CD4-positive, alpha-beta memory T cell (primary cell): ENCODE data around the gene CFAP65. TPM values are rescaled to one million over a fixed set of nuclear protein-coding genes. Genes with fewer than 3 reads are reported as not detected.
A peak's percentile ranks its signal among the peaks of the same experiment; 100 is the strongest.

Source experiments
- CTCF ChIA-PET: fragments of 350-600 bp; sonication (Branson Sonifier 250); formaldehyde crosslinking; loops from one replicate; lab custom pipeline; 2021; ENCODE audit warnings: inconsistent platforms; ENCODE audit not compliant: partially characterized antibody; lab: Charles Lee
- POLR2A ChIA-PET: fragments of 350-600 bp; sonication (Branson Sonifier 250); formaldehyde crosslinking; loops from one replicate; lab custom pipeline; 2021; ENCODE audit not compliant: partially characterized antibody; lab: Charles Lee
- DNase-seq, 5 donors: peaks; one replicate each; pipeline versions ENCODE4 v3.0.0 to v3.0.0-alpha.2; 2020 to 2022; ENCODE audit warnings: mixed read lengths in 1 of 5
- H3K27ac ChIP-seq: one replicate; pipeline ENCODE4 v1.7.0; 2013; ENCODE audit warnings: low read depth, low read length
- H3K27me3 ChIP-seq: 2 replicates; pipeline ENCODE4 v1.7.0; 2013; ENCODE audit warnings: mild to moderate bottlenecking, low read length, moderate library complexity; ENCODE audit not compliant: insufficient read depth
- H3K36me3 ChIP-seq: 2 replicates; pipeline ENCODE4 v1.7.0; 2013; ENCODE audit warnings: mild to moderate bottlenecking, low read length, moderate library complexity; ENCODE audit not compliant: insufficient read depth
- H3K4me1 ChIP-seq: 2 replicates; pipeline ENCODE4 v1.7.0; 2013; ENCODE audit warnings: mild to moderate bottlenecking, low read length, moderate library complexity; ENCODE audit not compliant: insufficient read depth
- H3K4me3 ChIP-seq, 2 donors: one replicate each; pipeline ENCODE4 v1.7.0; 2013; ENCODE audit warnings: low read length in 2 of 2, mild to moderate bottlenecking in 1 of 2
- H3K9me3 ChIP-seq, 2 donors: one replicate each; pipeline ENCODE4 v1.7.0; 2013; ENCODE audit warnings: low read length in 2 of 2, control low read depth in 1 of 2; ENCODE audit not compliant: control insufficient read depth in 1 of 2
- H3K27ac Mint-ChIP-seq, 7 donors: one replicate each; pipeline ENCODE4 v1.8.0; 2020 to 2021; ENCODE audit warnings: mixed read lengths in 7 of 7, mild to moderate bottlenecking in 6 of 7, inconsistent platforms in 3 of 7, moderate library complexity in 3 of 7
- H3K27me3 Mint-ChIP-seq, 2 donors: one replicate each; pipeline ENCODE4 v1.8.0; 2020 to 2021; ENCODE audit warnings: mixed read lengths in 2 of 2
- H3K36me3 Mint-ChIP-seq, 2 donors: one replicate each; pipeline ENCODE4 v1.8.0; 2020 to 2021; ENCODE audit warnings: mixed read lengths in 2 of 2, inconsistent platforms in 1 of 2, mild to moderate bottlenecking in 1 of 2
- H3K4me1 Mint-ChIP-seq, 4 donors: one replicate each; pipeline ENCODE4 v1.8.0; 2020 to 2021; ENCODE audit warnings: mixed read lengths in 4 of 4, mild to moderate bottlenecking in 1 of 4
- H3K4me3 Mint-ChIP-seq, 8 donors: one replicate each; pipeline ENCODE4 v1.8.0; 2020 to 2021; ENCODE audit warnings: mixed read lengths in 8 of 8, mild to moderate bottlenecking in 7 of 8, moderate library complexity in 6 of 8, inconsistent platforms in 3 of 8
- H3K9me3 Mint-ChIP-seq, 8 donors: one replicate each; pipeline ENCODE4 v1.8.0; 2020 to 2021; ENCODE audit warnings: mixed read lengths in 8 of 8, mild to moderate bottlenecking in 5 of 8, inconsistent platforms in 3 of 8, moderate library complexity in 1 of 8
- intact Hi-C: fragments of 100-400 bp; cut with micrococcal nuclease; formaldehyde crosslinking; loops from one replicate; pipeline ENCODE4 v1.15.1; 2023
- polyA plus RNA-seq, 2 donors: library from polyadenylated mRNA; unstranded; fragments of 300-500 nt; fragmentation: Illumina TruSeq; gene quantifications; one replicate each; pipeline ENCODE4 v1.2.3, GENCODE V29; 2021
- total RNA-seq, 2 experiments: library from RNA; stranded (reverse); gene quantifications; one replicate each; pipeline ENCODE4 v1.2.3, GENCODE V29; 2021

The CFAP65 gene
- total and polyA plus RNA-seq, 4 experiments from 2014 or later: not detected

DNA sequence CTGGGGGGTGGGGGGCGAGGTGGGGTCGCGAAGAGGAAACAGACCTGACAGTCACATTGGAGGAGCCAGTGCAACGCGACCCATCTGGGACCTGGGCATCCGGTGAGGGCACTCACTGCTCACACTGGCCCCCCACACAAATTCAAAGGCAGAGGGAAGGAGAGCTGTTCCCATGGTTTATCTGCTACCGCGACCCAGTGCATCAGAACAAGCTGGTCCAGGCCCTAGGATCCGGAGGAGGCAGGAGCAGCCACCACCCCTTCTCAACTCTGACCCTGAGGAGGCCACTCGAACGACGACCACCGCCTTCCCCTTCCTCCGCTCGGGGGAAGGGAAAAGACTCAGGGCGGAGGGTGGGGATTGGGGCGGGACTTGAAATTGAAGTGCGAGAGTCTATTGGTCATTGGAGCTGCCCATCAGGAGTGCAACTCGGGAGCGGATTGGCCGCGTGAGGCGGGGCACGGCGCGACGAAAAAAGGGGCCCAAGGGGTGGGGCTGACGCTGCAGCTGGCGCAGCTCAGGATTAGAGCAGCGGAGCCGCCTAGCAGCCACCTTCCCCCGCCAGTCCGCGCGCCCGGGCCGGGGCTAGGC lies 82.1 kb downstream of the CFAP65 start, which contains the start of gene CDK5R2:
Gene CDK5R2, plus strand, starts transcription at position 526 of the 591 bp plus-strand sequence. CDS start 155 bp downstream, outside the sequence.
- Mint-ChIP-seq H3K36me3 (no peaks in the 10 kb centered on the region), H3K4me1 (peaks cover 8 to 31% (median 19%) of the 10 kb centered on the region in 4 donors), H3K27ac (no peak within 1 kb of the TSS), H3K4me3 (peak within 1 kb of the TSS in 7 of 8 donors; percentile 43 to 78 (median 71)), H3K9me3 (peaks cover 0 to 8% (median 1%) of the 10 kb centered on the region in 8 donors), H3K27me3 (peaks cover 56 to 57% of the 10 kb centered on the region in 2 donors)
- H3K27ac ChIP-seq: no peak within 1 kb of the TSS
- H3K36me3 ChIP-seq: no peaks in the 10 kb centered on the region
- intact Hi-C loops: no loop called here
- peaks cover 27% of the 10 kb centered on the region for H3K4me1 ChIP-seq
- H3K27me3 ChIP-seq: peaks cover 42% of the 10 kb centered on the region
- POLR2A ChIA-PET: no interaction called here
- H3K9me3 ChIP-seq: no peaks in the 10 kb centered on the region
- no peak within 1 kb of the TSS for H3K4me3 ChIP-seq
- DNase-seq: peak; percentile 41 to 61 (median 51)
- CTCF ChIA-PET: no interaction called here

DNA sequence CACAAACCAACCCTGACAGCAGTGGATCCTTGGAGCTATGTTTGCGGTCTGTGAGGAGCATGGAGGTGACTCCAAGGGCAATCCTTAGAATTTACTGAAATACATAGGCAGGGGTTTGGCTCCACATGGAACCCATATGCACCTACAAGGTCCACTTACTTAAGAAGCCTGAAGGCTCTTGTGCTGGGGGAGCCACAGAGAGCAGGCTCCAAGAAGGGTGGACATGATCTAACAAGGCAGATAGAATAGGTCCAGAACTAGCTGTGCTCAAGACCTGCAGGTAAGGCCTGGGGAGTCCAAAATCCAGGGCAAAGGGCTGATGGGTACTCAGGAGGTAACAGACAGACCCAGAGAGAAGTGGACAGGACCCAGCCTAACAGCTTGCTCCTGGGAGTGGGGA lies 83.0 kb downstream of the CFAP65 start:
- no peak for DNase-seq
- Histone ChIP-seq H3K27me3 (peaks cover 33% of the 10 kb centered on the region), H3K4me1 (peaks cover 27% of the 10 kb centered on the region), H3K36me3 (no peaks in the 10 kb centered on the region), H3K4me3 (no peak overlapping the region), H3K9me3 (no peaks in the 10 kb centered on the region), H3K27ac (no peak overlapping the region)
- Mint-ChIP-seq H3K36me3 (no peaks in the 10 kb centered on the region), H3K4me1 (peaks cover 8 to 31% (median 19%) of the 10 kb centered on the region in 4 donors), H3K4me3 (peak overlapping the region in 4 of 8 donors; percentile 21 to 56 (median 45)), H3K27me3 (peaks cover 51 to 53% of the 10 kb centered on the region in 2 donors), H3K27ac (no peak overlapping the region), H3K9me3 (peaks cover 0 to 6% (median 0%) of the 10 kb centered on the region in 8 donors)
- intact Hi-C loops: no loop called here
- POLR2A ChIA-PET: no interaction called here
- CTCF ChIA-PET: interaction anchor here (0.6 to 1.0 kb wide), 2 partner anchors 71 to 74 kb away, joined by 3 read pairs; no protein-coding TSS in a partner anchor

GRCh38 chr2:218957671-218958070 lies 83.6 kb downstream of the CFAP65 start:
- no peaks in the 10 kb centered on the region for H3K9me3 ChIP-seq
- intact Hi-C loops: no loop called here
- Mint-ChIP-seq H3K36me3 (no peaks in the 10 kb centered on the region), H3K4me3 (peak overlapping the region in 1 of 8 donors; percentile 31), H3K27ac (no peak overlapping the region), H3K27me3 (peaks cover 48 to 52% of the 10 kb centered on the region in 2 donors), H3K9me3 (peaks cover 0 to 6% (median 0%) of the 10 kb centered on the region in 8 donors), H3K4me1 (peaks cover 8 to 27% (median 18%) of the 10 kb centered on the region in 4 donors)
- H3K27ac ChIP-seq: no peak overlapping the region
- CTCF ChIA-PET: interaction anchor here (1.0 kb wide), 1 partner anchor 72 kb away, joined by 3 read pairs; no protein-coding TSS in a partner anchor
- peaks cover 25% of the 10 kb centered on the region for H3K4me1 ChIP-seq
- H3K36me3 ChIP-seq: no peaks in the 10 kb centered on the region
- POLR2A ChIA-PET: no interaction called here
- no peak overlapping the region for H3K4me3 ChIP-seq
- peaks cover 27% of the 10 kb centered on the region for H3K27me3 ChIP-seq
- no peak for DNase-seq

DNA sequence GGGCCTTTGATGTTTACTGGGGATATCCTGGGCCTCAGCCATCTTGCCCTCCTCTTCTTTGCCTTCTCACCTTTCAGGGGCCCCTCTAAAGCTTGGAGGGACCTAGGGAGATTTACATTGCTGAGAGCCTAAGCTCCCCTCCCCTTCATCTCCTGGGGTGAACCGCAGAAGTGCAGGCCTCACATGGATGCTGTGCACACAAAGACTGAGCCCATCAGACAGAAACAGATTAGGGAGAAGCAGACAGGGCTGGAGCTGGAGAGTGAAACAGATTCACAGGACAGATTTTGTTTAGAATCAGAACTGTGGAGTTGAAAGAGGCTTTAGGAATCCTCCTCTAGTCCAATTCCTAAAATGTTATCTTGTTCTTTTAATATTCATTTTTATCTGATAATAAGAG lies 85.3 kb downstream of the CFAP65 start:
- Mint-ChIP-seq H3K9me3 (peaks cover 0 to under 1% (median 0%) of the 10 kb centered on the region in 8 donors), H3K27me3 (peaks cover 36 to 50% of the 10 kb centered on the region in 2 donors), H3K4me3 (no peak overlapping the region), H3K4me1 (peaks cover 4 to 23% (median 12%) of the 10 kb centered on the region in 4 donors), H3K27ac (no peak overlapping the region), H3K36me3 (no peaks in the 10 kb centered on the region)
- CTCF ChIA-PET: interaction anchor here (1.4 kb wide), 1 partner anchor 12 kb away, joined by 3 read pairs; no protein-coding TSS in a partner anchor
- Histone ChIP-seq H3K9me3 (no peaks in the 10 kb centered on the region), H3K4me1 (peaks cover 17% of the 10 kb centered on the region), H3K27me3 (peaks cover 12% of the 10 kb centered on the region), H3K27ac (no peak overlapping the region), H3K4me3 (no peak overlapping the region), H3K36me3 (no peaks in the 10 kb centered on the region)
- intact Hi-C loops: no loop called here
- POLR2A ChIA-PET: no interaction called here
- DNase-seq: no peak

GRCh38 chr2:218954541-218955300 lies 86.6 kb downstream of the CFAP65 start:
- DNase-seq: no peak
- H3K9me3 ChIP-seq: no peaks in the 10 kb centered on the region
- peaks cover 9% of the 10 kb centered on the region for H3K27me3 ChIP-seq
- H3K27ac Mint-ChIP-seq: no peak overlapping the region
- H3K36me3 Mint-ChIP-seq: no peaks in the 10 kb centered on the region
- intact Hi-C loops: no loop called here
- ChIA-PET POLR2A (no interaction called here), CTCF (interaction anchor here (1.4 kb wide), 1 partner anchor 13 kb away, joined by 3 read pairs; no protein-coding TSS in a partner anchor)
- no peak overlapping the region for H3K4me3 Mint-ChIP-seq
- H3K4me1 ChIP-seq: peaks cover 7% of the 10 kb centered on the region
- H3K4me3 ChIP-seq: no peak overlapping the region
- H3K4me1 Mint-ChIP-seq: peaks cover 0 to 18% (median 6%) of the 10 kb centered on the region in 4 donors
- H3K27ac ChIP-seq: no peak overlapping the region
- peaks cover 36 to 54% of the 10 kb centered on the region in 2 donors for H3K27me3 Mint-ChIP-seq
- H3K36me3 ChIP-seq: no peaks in the 10 kb centered on the region
- H3K9me3 Mint-ChIP-seq: no peaks in the 10 kb centered on the region

- H3K27me3 Mint-ChIP-seq: peaks cover 28 to 45% of the 10 kb centered on the region in 2 donors
- no peak overlapping the region for H3K4me3 Mint-ChIP-seq
- no peak overlapping the region for H3K27ac ChIP-seq
- no peak for DNase-seq
- peaks cover 0 to 8% (median 0%) of the 10 kb centered on the region in 4 donors for H3K4me1 Mint-ChIP-seq
- CTCF ChIA-PET: interaction anchor here (1.3 kb wide), 1 partner anchor 27 kb away, joined by 5 read pairs; no protein-coding TSS in a partner anchor
- no peaks in the 10 kb centered on the region for H3K9me3 Mint-ChIP-seq
- POLR2A ChIA-PET: no interaction called here
- H3K4me3 ChIP-seq: no peak overlapping the region
- no peaks in the 10 kb centered on the region for H3K9me3 ChIP-seq
- H3K4me1 ChIP-seq: no peaks in the 10 kb centered on the region
- intact Hi-C loops: no loop called here
- H3K27me3 ChIP-seq: peaks cover 6% of the 10 kb centered on the region
- no peaks in the 10 kb centered on the region for H3K36me3 Mint-ChIP-seq
- H3K27ac Mint-ChIP-seq: no peak overlapping the region
- H3K36me3 ChIP-seq: no peaks in the 10 kb centered on the region
Measured at GRCh38 chr2:218953366-218953954, 87.9 kb downstream of the CFAP65 start.
